DND-41 (cell line): Measurements from ENCODE around the gene POFUT1.

Experiments used
- ATAC-seq: fragments of 200-7000 bp; cut with Tn5 transposase; 3 replicates; pipeline ENCODE4 v1.9.1; 2021; ENCODE audit warnings: low read depth; ENCODE audit not compliant: insufficient read depth
- DNase-seq: peaks from one replicate; pipeline ENCODE4 v3.0.0-alpha.2; 2020
- H2AFZ ChIP-seq: 2 replicates; pipeline ENCODE4 v1.6.0; 2012; ENCODE audit warnings: low read depth, low read length
- H3K27ac ChIP-seq: 2 replicates; pipeline ENCODE4 v1.5.1; 2012; ENCODE audit warnings: low read length, inconsistent platforms
- H3K27me3 ChIP-seq: fragments of 200-600 bp; sonication (generic); 2 replicates; pipeline ENCODE4 v1.6.0; 2012; ENCODE audit warnings: low read length, mild to moderate bottlenecking, inconsistent platforms; ENCODE audit not compliant: insufficient read depth, poor library complexity
- H3K36me3 ChIP-seq: 2 replicates; pipeline ENCODE4 v1.5.1; 2012; ENCODE audit warnings: low read length, inconsistent platforms; ENCODE audit not compliant: insufficient read depth
- H3K4me1 ChIP-seq: 2 replicates; pipeline ENCODE4 v1.5.1; 2012; ENCODE audit warnings: mild to moderate bottlenecking, low read length; ENCODE audit not compliant: insufficient read depth
- H3K4me2 ChIP-seq: 2 replicates; pipeline ENCODE4 v1.6.0; 2012; ENCODE audit warnings: mild to moderate bottlenecking, moderate library complexity, low read length, inconsistent platforms; ENCODE audit not compliant: insufficient read depth
- H3K4me3 ChIP-seq, 2 experiments: fragments of 200-600 bp in 1 of 2; shearing (Covaris generic) in 1 of 2; 2 replicates each; pipeline ENCODE4 v1.5.1; 2012 to 2016; ENCODE audit warnings: inconsistent platforms in 2 of 2, low read length in 2 of 2, mild to moderate bottlenecking in 2 of 2, low read depth in 1 of 2, moderate library complexity in 1 of 2
- H3K79me2 ChIP-seq: 2 replicates; pipeline ENCODE4 v1.6.0; 2012; ENCODE audit warnings: low read length, inconsistent platforms; ENCODE audit not compliant: insufficient read depth
- H3K9ac ChIP-seq: 2 replicates; pipeline ENCODE4 v1.6.0; 2012; ENCODE audit warnings: low read depth, mild to moderate bottlenecking, inconsistent platforms, low read length, moderate library complexity
- H3K9me3 ChIP-seq: 2 replicates; pipeline ENCODE4 v1.5.1; 2012; ENCODE audit warnings: low read length, moderate library complexity, mild to moderate bottlenecking, inconsistent platforms; ENCODE audit not compliant: insufficient read depth, severe bottlenecking
- H4K20me1 ChIP-seq: 2 replicates; pipeline ENCODE4 v1.6.0; 2012; ENCODE audit warnings: low read length; ENCODE audit not compliant: insufficient read depth
- CTCF ChIP-seq: IDR thresholded peaks from 2 replicates; pipeline ENCODE4 v1.5.1; 2012; ENCODE audit warnings: borderline replicate concordance, low read length, moderate library complexity, mild to moderate bottlenecking; ENCODE audit not compliant: poor library complexity, severe bottlenecking; ENCODE audit errors: extremely low read depth
- EZH2 ChIP-seq: IDR thresholded peaks from 3 replicates; pipeline ENCODE4 v1.6.1; 2012; ENCODE audit warnings: borderline replicate concordance, low read depth, mild to moderate bottlenecking, moderate library complexity, low read length, inconsistent platforms; ENCODE audit not compliant: severe bottlenecking

The POFUT1 gene

GRCh38 chr20:32277361-32278198 lies 69.9 kb downstream of the POFUT1 start, which contains the start of gene KIF3B:
Gene KIF3B, plus strand, starts transcription at chr20:32277651. Its CDS starts 32,127 bp downstream, at chr20:32309778.
- Histone ChIP-seq H4K20me1 (no peaks in the 10 kb centered on the region), H3K4me2 (peak within 1 kb of the TSS; percentile 86), H3K4me1 (peaks cover 21% of the 10 kb centered on the region), H3K9ac (peak within 1 kb of the TSS; percentile 71), H3K4me3 (peak within 1 kb of the TSS; percentile 59 to 82), H3K27ac (peak within 1 kb of the TSS; percentile 73), H3K79me2 (peaks cover 28% of the 10 kb centered on the region), H3K9me3 (no peaks in the 10 kb centered on the region), H3K36me3 (0 out of 2 replicates have a peak, but pooled peaks cover 3% of the 10 kb centered on the region), H2AFZ (peak within 1 kb of the TSS; percentile 98), H3K27me3 (no peaks in the 10 kb centered on the region)
- ATAC-seq: peak; percentile 95
- DNase-seq: peak; percentile 93
- TF ChIP-seq EZH2 (no peak), CTCF (no peak)

GRCh38 chr20:32278199-32278643 lies 70.5 kb downstream of the POFUT1 start:
- DNase-seq: no peak
- Histone ChIP-seq H3K9me3 (no peaks in the 10 kb centered on the region), H3K79me2 (peaks cover 29% of the 10 kb centered on the region), H3K4me2 (peak overlapping the region; percentile 86), H3K27ac (peak overlapping the region; percentile 61), H3K36me3 (0 out of 2 replicates have a peak, but pooled peaks cover 3% of the 10 kb centered on the region), H2AFZ (peak overlapping the region; percentile 83), H4K20me1 (no peaks in the 10 kb centered on the region), H3K4me3 (peak overlapping the region; percentile 59 to 82), H3K4me1 (peaks cover 21% of the 10 kb centered on the region), H3K9ac (peak overlapping the region; percentile 71), H3K27me3 (no peaks in the 10 kb centered on the region)
- ATAC-seq: no peak
- TF ChIP-seq CTCF: no peak
- no peak for TF ChIP-seq EZH2

GRCh38 chr20:32281711-32282110 lies 74.0 kb downstream of the POFUT1 start:
- no peaks in the 10 kb centered on the region for H3K9me3 ChIP-seq
- H3K4me2 ChIP-seq: no peak overlapping the region
- H3K9ac ChIP-seq: no peak overlapping the region
- H3K4me3 ChIP-seq: no peak overlapping the region
- peaks cover 34% of the 10 kb centered on the region for H3K79me2 ChIP-seq
- H4K20me1 ChIP-seq: no peaks in the 10 kb centered on the region
- ATAC-seq (no peak), DNase-seq (no peak)
- no peak for TF ChIP-seq EZH2
- TF ChIP-seq CTCF: no peak
- H3K27me3 ChIP-seq: no peaks in the 10 kb centered on the region
- H3K36me3 ChIP-seq: peaks cover 7% of the 10 kb centered on the region; the same call in 1 of the 2 replicates
- no peak overlapping the region for H3K27ac ChIP-seq
- peaks cover 21% of the 10 kb centered on the region for H3K4me1 ChIP-seq
- no peak overlapping the region for H2AFZ ChIP-seq
